ENCODE measurements around the gene KDM2B.
A peak's percentile ranks its signal among the peaks of the same experiment; 100 is the strongest.

The KDM2B gene

DNA sequence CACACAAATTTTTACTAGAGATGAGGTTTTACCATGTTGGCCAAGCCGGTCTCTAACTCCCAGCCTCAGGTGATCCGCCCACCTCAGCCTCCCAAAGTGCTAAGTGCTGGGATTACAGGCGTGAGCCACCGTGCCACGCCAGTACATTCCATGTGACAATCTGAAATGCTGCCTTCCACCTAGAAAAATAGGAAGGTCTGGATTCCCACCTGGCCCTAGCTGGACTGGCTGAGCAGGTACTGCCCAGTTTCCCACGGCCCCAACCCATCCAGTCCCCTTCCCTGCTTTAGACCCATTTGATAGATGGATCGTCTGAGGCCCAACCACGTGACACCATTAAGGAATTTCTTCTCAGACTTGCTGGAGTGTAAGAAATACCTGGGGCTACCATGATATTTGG, 55.4 kb downstream of the KDM2B start:
- no peak for DNase-seq

GRCh38 chr12:121524196-121524916, 56.5 kb downstream of the KDM2B start:
- DNase-seq: no peak

DNA sequence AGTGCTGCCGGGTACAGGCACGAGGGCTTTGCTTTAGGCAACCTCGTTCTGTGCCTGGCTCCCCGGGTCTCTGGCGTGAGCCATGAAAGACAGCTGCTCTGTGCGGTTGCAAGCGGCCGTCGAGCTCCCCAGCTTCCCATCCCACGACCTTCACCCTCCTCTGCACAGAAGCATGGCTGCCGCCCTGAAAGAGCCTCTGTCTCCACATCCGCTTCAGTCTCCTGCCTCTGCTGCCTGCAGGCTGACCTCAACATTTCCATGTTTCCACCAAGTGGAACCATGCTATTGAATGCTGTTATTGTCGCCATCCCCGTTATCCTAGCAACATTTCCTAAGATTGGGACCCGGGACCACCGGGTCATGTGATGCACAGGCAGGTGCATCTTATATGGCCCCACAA, 57.1 kb downstream of the KDM2B start:
- no peak for DNase-seq

- DNase-seq: no peak
Observed at GRCh38 chr12:121522971-121523370, 57.9 kb downstream of the KDM2B start.

DNA sequence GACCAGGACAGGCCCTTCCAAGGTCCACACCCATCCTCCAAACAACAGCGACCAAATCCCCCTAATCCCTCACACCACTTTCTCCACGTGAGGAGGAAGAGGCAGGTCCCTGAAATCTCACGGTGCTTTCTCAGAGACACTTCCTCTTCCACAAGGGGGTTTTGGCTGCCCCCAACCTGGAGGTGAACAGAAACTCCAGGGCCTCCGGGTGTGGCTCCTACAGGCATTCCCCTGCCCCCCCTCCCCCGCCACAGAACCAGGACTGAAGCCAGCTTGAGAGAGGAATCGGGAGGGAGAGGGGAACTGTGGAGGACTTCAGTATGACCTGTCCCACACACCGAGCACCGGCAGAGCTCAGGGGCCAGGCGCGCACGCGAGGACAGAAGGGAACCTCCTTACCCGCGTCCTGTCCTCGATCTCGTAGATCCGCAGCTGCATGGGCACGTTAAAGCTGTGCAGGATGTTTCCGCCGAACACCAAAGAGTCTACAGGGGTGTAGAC, 60.2 kb downstream of the KDM2B start:
- no peak for DNase-seq

DNA sequence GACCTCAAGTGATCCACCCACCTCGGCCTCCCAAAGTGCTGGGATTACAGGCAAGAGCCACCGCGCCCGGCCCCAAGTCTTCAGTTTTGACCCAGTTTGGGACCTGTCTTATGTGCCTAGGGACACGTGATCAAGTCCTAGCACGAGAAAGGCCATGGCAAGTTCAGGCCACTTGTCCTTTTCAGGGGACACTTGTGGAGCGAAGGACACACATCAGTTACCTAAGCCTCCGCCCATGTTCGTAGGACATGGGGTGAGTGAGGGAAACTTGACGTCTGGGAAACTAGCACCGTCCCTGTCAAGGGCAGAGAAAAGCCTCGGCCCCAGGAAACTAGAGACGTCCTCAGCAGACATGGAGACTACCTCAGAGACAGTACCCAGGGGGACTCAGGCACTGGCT, 60.7 kb downstream of the KDM2B start:
- DNase-seq: no peak

DNA sequence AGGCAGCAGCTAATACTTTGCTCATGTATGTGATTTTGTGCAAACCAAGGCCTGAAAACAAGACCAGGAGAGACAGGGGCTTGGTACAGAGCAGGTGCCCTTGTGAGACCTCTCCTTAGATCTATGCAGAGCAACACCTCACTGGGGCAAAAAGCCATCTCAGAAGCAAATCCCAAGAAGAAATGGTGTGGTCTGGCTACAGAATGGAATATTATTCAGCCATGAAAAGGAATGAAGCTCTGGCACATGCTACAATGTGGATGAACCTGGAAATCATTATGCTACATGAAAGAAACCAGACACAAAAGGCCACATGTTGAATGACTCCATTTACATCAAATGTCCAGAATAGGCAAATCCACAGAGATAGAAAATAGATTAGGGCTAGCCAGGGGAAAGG, 61.6 kb downstream of the KDM2B start:
- no peak for DNase-seq

- DNase-seq: no peak
Observed at GRCh38 chr12:121518656-121519055, 62.2 kb downstream of the KDM2B start.

- no peak for DNase-seq
Observed at GRCh38 chr12:121516437-121517011, 64.3 kb downstream of the KDM2B start.

GRCh38 chr12:121515615-121516014, 65.2 kb downstream of the KDM2B start:
- DNase-seq: no peak

GRCh38 chr12:121514184-121514742, 66.6 kb downstream of the KDM2B start:
- DNase-seq: no peak

- peak; percentile 65 for DNase-seq
Observed at GRCh38 chr12:121513464-121514183, 67.2 kb downstream of the KDM2B start.

DNA sequence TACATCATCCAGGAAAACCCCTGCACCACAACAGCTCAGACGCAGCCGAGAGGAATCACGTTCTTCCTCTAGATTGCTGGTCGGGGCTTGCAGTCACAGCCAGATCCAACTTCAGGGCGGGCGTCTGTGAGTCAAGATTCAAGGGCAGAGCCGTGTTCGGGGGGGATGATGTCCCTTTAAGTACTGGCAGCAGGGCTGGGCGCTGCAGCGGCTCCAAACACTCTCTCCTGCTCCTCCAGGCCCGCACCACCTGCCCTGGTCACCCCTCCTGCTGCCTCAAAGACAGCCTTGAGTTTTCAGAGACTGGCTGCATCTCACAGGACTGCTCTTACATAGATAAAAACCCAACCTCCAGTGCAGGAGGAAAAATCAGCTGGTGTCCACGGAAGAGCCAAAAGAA, 68.3 kb downstream of the KDM2B start:
- DNase-seq: no peak

- DNase-seq: no peak
Observed at GRCh38 chr12:121511916-121512315, 68.9 kb downstream of the KDM2B start.

DNA sequence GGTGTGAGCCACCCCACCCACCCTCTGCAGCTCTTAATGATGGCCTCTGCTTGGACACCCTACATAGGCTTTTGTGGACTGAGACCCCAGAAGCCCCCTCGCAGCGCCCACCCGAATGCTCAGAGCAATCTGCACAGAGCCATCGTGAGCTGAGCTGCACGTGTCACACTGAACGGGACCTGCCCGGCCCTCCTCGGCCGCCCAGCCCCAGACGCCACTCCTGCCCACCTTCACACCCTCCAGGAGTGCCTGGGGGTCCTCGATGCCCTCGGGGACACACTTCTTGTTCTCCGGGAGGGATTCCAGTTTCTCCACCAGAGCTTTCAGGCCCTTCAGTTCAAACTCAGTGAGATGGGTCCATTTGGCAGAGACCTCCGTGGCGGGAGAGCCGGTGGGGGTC, 71.5 kb downstream of the KDM2B start:
- DNase-seq: no peak

DNA sequence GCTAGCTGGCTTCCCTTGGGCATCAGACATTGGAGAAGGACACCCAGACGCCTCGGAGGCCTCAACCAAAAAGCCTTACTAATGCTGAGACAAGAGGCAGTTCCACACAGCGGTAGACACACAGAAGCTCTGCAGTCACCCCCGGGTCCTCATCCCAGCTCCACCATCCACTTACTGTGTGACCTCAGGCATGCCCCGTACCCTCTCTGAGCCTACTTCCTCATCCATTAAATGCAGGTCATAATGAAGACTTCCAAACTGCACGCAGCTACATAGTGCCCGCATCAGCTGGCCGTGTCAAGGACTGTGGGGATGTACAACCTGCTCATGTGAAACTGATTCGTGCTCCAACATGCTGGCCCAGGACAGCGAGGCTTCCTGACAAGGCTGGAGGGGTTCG, 72.3 kb downstream of the KDM2B start:
- no peak for DNase-seq

DNA sequence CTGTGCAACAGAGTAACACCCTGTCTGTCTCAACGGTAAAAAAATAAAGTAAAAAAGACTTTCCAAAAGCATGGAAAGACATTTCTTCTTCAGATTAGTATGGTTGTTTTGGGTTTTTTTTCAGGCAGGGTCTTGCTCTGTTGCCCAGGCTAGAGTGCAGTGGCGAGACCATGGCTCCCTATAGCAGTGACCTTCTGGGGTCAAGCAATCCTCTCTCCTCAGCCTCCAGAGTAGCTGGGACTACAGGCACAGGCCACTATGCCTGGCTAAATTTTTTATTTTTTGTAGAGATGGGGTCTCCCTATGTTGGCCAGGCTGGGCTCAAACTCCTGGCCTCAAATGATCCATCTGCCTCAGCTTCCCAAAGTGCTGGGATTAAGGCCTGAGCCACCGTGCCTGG, 72.8 kb downstream of the KDM2B start:
- no peak for DNase-seq

DNA sequence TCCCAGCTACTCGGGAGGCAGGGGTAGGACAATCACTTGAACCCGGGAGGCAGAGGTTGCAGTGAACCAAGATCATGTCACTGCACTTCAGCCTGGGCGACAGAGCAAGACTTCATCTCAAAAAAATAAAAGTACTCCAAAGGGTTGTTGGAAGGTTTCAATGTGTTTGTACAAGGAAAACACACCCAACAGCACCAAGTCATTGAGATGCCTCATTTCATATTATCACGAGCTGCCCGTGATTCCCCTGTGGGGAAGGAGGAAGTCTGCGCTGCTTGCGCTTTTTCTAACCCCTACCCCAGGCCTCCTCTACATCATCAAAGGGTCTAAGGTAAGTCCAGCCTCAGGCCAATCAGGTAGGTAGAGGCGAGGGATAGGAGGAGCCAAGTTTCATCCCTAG, 73.6 kb downstream of the KDM2B start:
- no peak for DNase-seq

DNA sequence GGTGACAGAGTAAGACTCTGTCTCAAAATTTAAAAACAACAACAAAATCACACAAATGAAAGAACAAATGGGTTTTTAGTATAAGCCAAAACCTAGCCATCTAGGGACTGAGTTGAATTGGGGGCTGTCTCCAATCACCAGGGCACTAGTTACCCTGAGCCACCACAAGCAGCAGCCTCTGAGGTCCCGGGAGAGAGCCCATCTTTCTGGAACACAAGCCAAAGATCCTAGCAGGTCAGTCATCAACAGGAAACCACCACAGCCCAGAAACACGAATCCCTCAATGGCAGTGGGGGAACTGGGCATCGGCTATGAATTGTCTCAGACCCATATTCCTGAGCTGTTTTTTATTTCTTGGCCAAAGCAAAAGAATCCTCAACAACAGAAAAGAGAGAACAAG, 75.3 kb downstream of the KDM2B start:
- no peak for DNase-seq

DNA sequence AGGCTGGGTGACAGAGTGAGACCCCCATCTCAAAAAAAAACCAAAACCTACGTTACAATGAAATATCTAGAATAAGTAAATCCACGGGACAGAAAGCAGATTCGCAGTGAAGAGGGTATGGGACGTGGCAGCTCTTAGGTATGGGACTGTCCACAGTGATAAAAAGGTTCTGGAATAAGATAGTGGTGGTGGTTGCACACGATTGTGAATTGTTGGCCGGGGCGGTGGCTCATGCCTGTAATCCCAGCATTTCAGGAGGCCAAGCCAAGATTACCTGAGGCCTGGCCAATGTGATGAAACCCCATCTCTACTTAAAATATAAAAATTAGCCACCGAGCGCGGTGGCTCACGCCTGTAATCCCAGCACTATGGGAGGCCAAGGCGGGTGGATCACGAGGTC, 76.3 kb downstream of the KDM2B start:
- no peak for DNase-seq

DNA sequence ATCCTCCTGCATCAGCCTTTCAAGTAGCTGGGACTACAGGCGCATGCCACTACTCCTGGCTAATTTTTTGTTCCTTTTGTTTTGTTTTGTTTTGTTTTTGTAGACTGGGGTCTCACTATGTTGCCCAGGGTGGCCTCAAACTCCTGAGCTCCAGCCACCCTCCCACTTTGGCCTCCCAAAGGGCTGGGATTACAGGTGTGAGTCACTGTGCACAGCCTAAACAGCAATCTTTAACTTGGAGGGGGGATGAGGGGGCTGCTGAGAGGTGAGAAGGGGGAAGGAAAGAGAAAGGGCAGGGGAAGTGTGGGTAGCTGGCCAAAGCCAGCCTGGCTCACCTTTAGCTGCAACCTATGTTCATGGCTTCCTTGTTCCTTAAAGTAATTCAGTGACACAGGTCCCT, 77.4 kb downstream of the KDM2B start:
- no peak for DNase-seq

DNA sequence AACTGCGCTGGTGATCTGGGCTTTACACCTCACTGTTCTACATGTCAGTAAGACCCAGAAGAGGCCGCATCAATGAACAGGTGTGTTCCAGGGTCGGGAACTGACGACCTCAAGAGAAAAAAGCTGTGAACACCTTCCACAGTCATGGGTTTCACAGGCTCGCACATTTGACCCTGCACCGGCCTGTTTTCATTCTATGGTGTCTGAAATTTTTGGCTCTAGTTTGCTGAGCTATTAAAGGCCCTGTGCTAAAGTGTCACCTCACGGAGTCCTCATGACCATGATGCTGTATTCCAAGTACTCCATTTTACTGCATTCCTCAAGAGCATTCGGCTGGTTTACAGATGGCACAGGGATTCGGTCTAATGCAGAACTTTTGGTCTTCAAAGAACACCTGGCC, 78.9 kb downstream of the KDM2B start:
- DNase-seq: no peak

- DNase-seq: peak; percentile 82
Observed at GRCh38 chr12:121499929-121500793, 80.7 kb downstream of the KDM2B start.
